MM.1S (cell line): ENCODE data around the gene GUCA1A.
"Not testable (repeated sequence)": the region's sequence is repeated elsewhere in the genome, so short reads cannot be mapped to it uniquely, and the experiment has no call there.

Experiments
- DNase-seq: peaks from one replicate; pipeline ENCODE4 v3.0.0-alpha.2; 2015
- H2AFZ ChIP-seq: fragments of 300-600 bp; sonication (generic); 2 replicates; pipeline ENCODE4 v1.6.0; 2016; ENCODE audit warnings: antibody characterized with exemption, low read length
- H3F3A ChIP-seq: fragments of 300-600 bp; sonication (generic); 2 replicates; pipeline ENCODE4 v1.6.1; 2016; ENCODE audit warnings: mild to moderate bottlenecking, antibody characterized with exemption, low read length, moderate library complexity, mixed read lengths; ENCODE audit not compliant: insufficient read depth
- H3K27ac ChIP-seq: fragments of 300-600 bp; sonication (generic); 2 replicates; pipeline ENCODE4 v1.5.1; 2016; ENCODE audit warnings: mild to moderate bottlenecking, low read length
- H3K27me3 ChIP-seq: fragments of 300-600 bp; sonication (generic); replicated peaks from 2 replicates; pipeline ENCODE4 v1.6.0; 2016; ENCODE audit warnings: low read length; ENCODE audit not compliant: insufficient read depth
- H3K36me3 ChIP-seq: fragments of 300-600 bp; sonication (generic); replicated peaks from 2 replicates; pipeline ENCODE4 v1.6.1; 2016; ENCODE audit warnings: mild to moderate bottlenecking, low read length, mixed read lengths; ENCODE audit not compliant: insufficient read depth
- H3K4me1 ChIP-seq: fragments of 300-600 bp; sonication (generic); 2 replicates; pipeline ENCODE4 v1.6.1; 2016; ENCODE audit warnings: low read length, mixed read lengths
- H3K4me2 ChIP-seq: fragments of 300-600 bp; sonication (generic); 2 replicates; pipeline ENCODE4 v1.6.0; 2016; ENCODE audit warnings: low read depth, low read length
- H3K4me3 ChIP-seq: fragments of 300-600 bp; sonication (generic); 2 replicates; pipeline ENCODE4 v1.5.1; 2016; ENCODE audit warnings: low read length, mixed read lengths
- H3K79me2 ChIP-seq: fragments of 300-600 bp; sonication (generic); 2 replicates; pipeline ENCODE4 v1.6.1; 2016; ENCODE audit warnings: mixed run types, low read length, mixed read lengths
- H3K9ac ChIP-seq: fragments of 300-600 bp; sonication (generic); 2 replicates; pipeline ENCODE4 v1.6.1; 2016; ENCODE audit warnings: low read length, mixed read lengths
- H3K9me2 ChIP-seq: fragments of 300-600 bp; sonication (generic); replicated peaks from 2 replicates; pipeline ENCODE4 v1.6.1; 2016; ENCODE audit warnings: mild to moderate bottlenecking, low read length, mixed read lengths; ENCODE audit not compliant: insufficient read depth
- H3K9me3 ChIP-seq: fragments of 300-600 bp; sonication (generic); replicated peaks from 2 replicates; pipeline ENCODE4 v1.6.1; 2016; ENCODE audit warnings: mild to moderate bottlenecking, low read length, mixed read lengths; ENCODE audit not compliant: insufficient read depth
- H4K20me1 ChIP-seq: fragments of 300-600 bp; sonication (generic); 2 replicates; pipeline ENCODE4 v1.6.1; 2016; ENCODE audit warnings: mild to moderate bottlenecking, low read length, moderate library complexity, mixed read lengths; ENCODE audit not compliant: insufficient read depth
- EZH2 ChIP-seq: fragments of 300-600 bp; sonication (generic); optimal IDR thresholded peaks from 2 replicates; pipeline ENCODE3; 2017; ENCODE audit warnings: low read depth, mild to moderate bottlenecking, antibody characterized with exemption, low read length, mixed read lengths
- EZH2phosphoT487 ChIP-seq: fragments of 300-600 bp; sonication (generic); IDR thresholded peaks from 2 replicates; pipeline ENCODE4 v1.6.1; 2018; ENCODE audit warnings: antibody characterized with exemption, low read length
- TF ChIP-seq, protein P1 (sequence below): fragments of 300-600 bp; sonication (generic); IDR thresholded peaks from 2 replicates; pipeline ENCODE4 v1.5.1; 2016; ENCODE audit warnings: antibody characterized with exemption, low read length, mixed read lengths

The GUCA1A gene

GRCh38 chr6:42201382-42201781, 28.2 kb downstream of the GUCA1A start:
- no peaks in the 10 kb centered on the region for H3F3A ChIP-seq
- no peaks in the 10 kb centered on the region for H3K4me1 ChIP-seq

DNA sequence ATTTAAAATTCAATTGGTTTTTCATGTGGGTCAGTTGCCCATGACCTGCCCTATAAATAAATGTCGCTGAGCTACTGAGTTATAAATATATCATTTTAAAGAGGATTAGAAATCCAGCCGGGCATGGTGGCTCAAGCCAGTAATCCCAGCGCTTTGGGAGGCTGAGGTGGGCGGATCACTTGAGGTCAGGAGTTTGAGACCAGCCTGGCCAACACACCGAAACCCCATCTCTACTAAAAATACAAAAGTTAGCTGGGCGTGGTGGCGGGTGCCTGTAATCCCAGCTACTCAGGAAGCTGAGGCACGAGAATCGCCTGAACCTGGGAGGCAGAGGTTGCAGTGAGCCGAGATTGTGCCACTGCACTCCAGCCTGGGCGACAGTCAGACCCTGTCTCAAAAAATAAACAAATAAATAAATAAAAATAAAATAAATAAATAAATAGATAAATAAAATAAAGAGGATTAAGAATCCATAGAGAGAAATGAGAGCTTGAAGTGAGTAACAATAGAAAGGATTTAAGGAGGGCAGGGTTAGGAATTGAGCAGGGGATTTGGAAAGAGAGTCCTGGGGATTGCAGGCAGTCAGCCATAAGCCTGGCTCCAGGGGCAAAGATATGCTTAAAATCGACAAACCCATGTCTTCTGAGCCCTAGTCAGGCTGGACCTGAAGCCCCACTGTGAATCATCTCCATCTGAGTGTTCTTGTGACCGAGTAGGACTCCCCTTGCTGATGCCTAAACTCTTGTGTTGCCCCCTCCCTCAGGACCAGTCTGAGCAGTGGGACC, 29.2 kb downstream of the GUCA1A start:
- not testable (repeated sequence) for H2AFZ ChIP-seq, H3K36me3 ChIP-seq, H3K9ac ChIP-seq, H3K9me3 ChIP-seq, H3K27ac ChIP-seq, H3F3A ChIP-seq, H3K4me3 ChIP-seq, H3K4me2 ChIP-seq, DNase-seq, H3K27me3 ChIP-seq, H3K9me2 ChIP-seq, H3K4me1 ChIP-seq, H3K79me2 ChIP-seq, H4K20me1 ChIP-seq

More at GRCh38 chr6:42201382-42201781, 28.2 kb downstream of the GUCA1A start:
- Histone ChIP-seq H3K4me2 (no peak overlapping the region), H3K27me3 (no peaks in the 10 kb centered on the region), H3K36me3 (no peaks in the 10 kb centered on the region), H4K20me1 (no peaks in the 10 kb centered on the region), H2AFZ (no peak overlapping the region), H3K9ac (no peak overlapping the region), H3K9me3 (no peaks in the 10 kb centered on the region), H3K4me3 (no peak overlapping the region), H3K9me2 (no peaks in the 10 kb centered on the region), H3K27ac (no peak overlapping the region), H3K79me2 (no peaks in the 10 kb centered on the region)
- DNase-seq, result no peak
- TF ChIP-seq EZH2, result no peak
- no peak for TF ChIP-seq EZH2phosphoT487
- TF ChIP-seq, protein P1, sequence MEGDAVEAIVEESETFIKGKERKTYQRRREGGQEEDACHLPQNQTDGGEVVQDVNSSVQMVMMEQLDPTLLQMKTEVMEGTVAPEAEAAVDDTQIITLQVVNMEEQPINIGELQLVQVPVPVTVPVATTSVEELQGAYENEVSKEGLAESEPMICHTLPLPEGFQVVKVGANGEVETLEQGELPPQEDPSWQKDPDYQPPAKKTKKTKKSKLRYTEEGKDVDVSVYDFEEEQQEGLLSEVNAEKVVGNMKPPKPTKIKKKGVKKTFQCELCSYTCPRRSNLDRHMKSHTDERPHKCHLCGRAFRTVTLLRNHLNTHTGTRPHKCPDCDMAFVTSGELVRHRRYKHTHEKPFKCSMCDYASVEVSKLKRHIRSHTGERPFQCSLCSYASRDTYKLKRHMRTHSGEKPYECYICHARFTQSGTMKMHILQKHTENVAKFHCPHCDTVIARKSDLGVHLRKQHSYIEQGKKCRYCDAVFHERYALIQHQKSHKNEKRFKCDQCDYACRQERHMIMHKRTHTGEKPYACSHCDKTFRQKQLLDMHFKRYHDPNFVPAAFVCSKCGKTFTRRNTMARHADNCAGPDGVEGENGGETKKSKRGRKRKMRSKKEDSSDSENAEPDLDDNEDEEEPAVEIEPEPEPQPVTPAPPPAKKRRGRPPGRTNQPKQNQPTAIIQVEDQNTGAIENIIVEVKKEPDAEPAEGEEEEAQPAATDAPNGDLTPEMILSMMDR, result no peak

DNA sequence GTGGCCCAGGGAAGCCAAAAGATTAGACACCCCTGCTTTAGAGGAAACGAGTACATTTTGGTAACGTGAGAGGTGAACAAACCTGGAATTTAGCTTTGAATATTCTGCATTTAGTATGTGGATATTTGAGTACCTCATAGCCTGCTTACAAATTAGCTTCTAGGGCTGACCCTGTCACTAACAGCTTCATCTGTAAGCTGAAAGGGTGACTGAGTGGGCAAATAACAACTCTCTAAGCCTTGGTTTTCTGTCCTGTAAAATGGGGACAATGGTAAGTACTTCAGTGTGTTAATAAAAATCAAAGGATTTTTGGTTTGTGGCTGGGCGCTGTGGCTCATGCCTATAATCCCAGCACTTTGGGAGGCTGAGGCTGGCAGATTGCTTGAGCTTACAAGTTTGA, 30.0 kb downstream of the GUCA1A start:
- Histone ChIP-seq H2AFZ (no peak overlapping the region), H3K9me2 (no peaks in the 10 kb centered on the region), H3K27ac (no peak overlapping the region), H3K9ac (no peak overlapping the region), H3K9me3 (no peaks in the 10 kb centered on the region), H3F3A (no peaks in the 10 kb centered on the region), H3K36me3 (no peaks in the 10 kb centered on the region), H3K79me2 (no peaks in the 10 kb centered on the region), H3K27me3 (no peaks in the 10 kb centered on the region), H3K4me1 (no peaks in the 10 kb centered on the region), H3K4me2 (no peak overlapping the region), H3K4me3 (no peak overlapping the region), H4K20me1 (no peaks in the 10 kb centered on the region)
- no peak for DNase-seq
- TF ChIP-seq, protein P1, result no peak
- TF ChIP-seq EZH2, result no peak
- TF ChIP-seq EZH2phosphoT487, result no peak

- no peaks in the 10 kb centered on the region for H3K79me2 ChIP-seq
- H3K9ac ChIP-seq, result no peak overlapping the region
- no peak overlapping the region for H3K27ac ChIP-seq
- no peaks in the 10 kb centered on the region for H3K27me3 ChIP-seq
- H3K9me3 ChIP-seq, result no peaks in the 10 kb centered on the region
- no peak overlapping the region for H3K4me2 ChIP-seq
- H2AFZ ChIP-seq, result no peak overlapping the region
- no peaks in the 10 kb centered on the region for H3F3A ChIP-seq
- H3K9me2 ChIP-seq, result no peaks in the 10 kb centered on the region
- no peak for DNase-seq
- TF ChIP-seq, protein P1, result no peak
- TF ChIP-seq EZH2phosphoT487, result no peak
- H3K36me3 ChIP-seq, result no peaks in the 10 kb centered on the region; the same call in 1 of the 2 replicates
- no peak overlapping the region for H3K4me3 ChIP-seq
- no peaks in the 10 kb centered on the region for H3K4me1 ChIP-seq
- no peaks in the 10 kb centered on the region for H4K20me1 ChIP-seq
Observed at GRCh38 chr6:42204768-42205282, 31.7 kb downstream of the GUCA1A start.

DNA sequence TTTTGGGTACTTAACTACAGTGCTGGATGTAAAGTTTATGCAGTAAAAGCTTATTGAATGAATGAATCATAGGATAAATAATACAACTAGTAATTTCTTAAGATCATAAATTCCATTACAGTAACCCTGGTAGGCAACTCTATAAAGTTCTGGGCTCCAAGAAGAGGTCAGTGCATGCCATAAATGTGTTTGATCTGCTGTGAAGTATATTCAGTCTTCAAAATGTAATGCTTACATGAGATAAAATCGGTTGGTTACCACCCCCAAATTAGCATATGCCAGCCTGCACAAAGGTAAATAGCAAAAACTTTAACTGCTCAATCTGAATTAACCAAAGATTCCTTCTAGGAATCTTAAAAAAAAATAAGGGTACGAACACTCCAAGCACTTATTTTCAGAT, 34.4 kb downstream of the GUCA1A start:
- H2AFZ ChIP-seq, H3K27me3 ChIP-seq, H3K79me2 ChIP-seq, H3K36me3 ChIP-seq, H3K9me2 ChIP-seq, H3K4me2 ChIP-seq, H4K20me1 ChIP-seq, H3K27ac ChIP-seq, DNase-seq, H3K4me3 ChIP-seq, H3K9ac ChIP-seq, H3K9me3 ChIP-seq, H3K4me1 ChIP-seq, H3F3A ChIP-seq: not testable (repeated sequence)
